SH-SY5Y (cell line): ENCODE results near the gene CD46.

Experiments used
- GATA2 ChIP-seq: IDR thresholded peaks from 2 replicates; pipeline ENCODE4 v1.6.1; 2011; ENCODE audit warnings: mild to moderate bottlenecking, low read depth, low read length
- GATA3 ChIP-seq: IDR thresholded peaks from 2 replicates; pipeline ENCODE4 v1.6.1; 2011; ENCODE audit warnings: low read depth, mild to moderate bottlenecking, low read length, moderate library complexity

GRCh38 chr1:207815466-207815865, 63.6 kb downstream of the CD46 start:
- TF ChIP-seq GATA3 (no peak), GATA2 (no peak)
